Lung (tissue), 13 donors: Measurements from ENCODE around the gene KDM3B. TPM values are rescaled to one million over a fixed set of nuclear protein-coding genes. Genes with fewer than 3 reads are reported as not detected.
"Not testable (repeated sequence)": the region's sequence is repeated elsewhere in the genome, so short reads cannot be mapped to it uniquely, and the experiment has no call there.

Experiments
- ATAC-seq: fragments of 200-7000 bp; cut with Tn5 transposase; one replicate; pipeline ENCODE4 v1.9.1; 2020; ENCODE audit warnings: moderate number of reproducible peaks; ENCODE audit not compliant: insufficient read depth, low FRiP score
- DNase-seq, 3 donors: peaks; one replicate each; pipeline ENCODE4 v3.0.0-alpha.2; 2013 to 2017
- H3K27ac ChIP-seq, 2 donors: one replicate each; pipeline ENCODE4 v1.5.1; 2013; ENCODE audit warnings: mild to moderate bottlenecking in 2 of 2, moderate library complexity in 2 of 2, control low read depth in 1 of 2, inconsistent platforms in 1 of 2, low read depth in 1 of 2, low read length in 1 of 2
- H3K27me3 ChIP-seq, 3 donors: one replicate each; pipeline ENCODE4 v1.5.1; 2013; ENCODE audit warnings: low read length in 2 of 3; ENCODE audit not compliant: control insufficient read depth in 3 of 3, insufficient read depth in 3 of 3
- H3K36me3 ChIP-seq, 4 donors: one replicate each; pipeline ENCODE4 v1.5.1; 2013; ENCODE audit warnings: low read length in 4 of 4, mild to moderate bottlenecking in 1 of 4, moderate library complexity in 1 of 4; ENCODE audit not compliant: control insufficient read depth in 4 of 4, insufficient read depth in 4 of 4
- H3K4me1 ChIP-seq, 5 donors: one replicate each; pipeline ENCODE4 v1.5.1; 2013; ENCODE audit warnings: low read length in 5 of 5, mild to moderate bottlenecking in 2 of 5, moderate library complexity in 1 of 5; ENCODE audit not compliant: control insufficient read depth in 5 of 5, insufficient read depth in 5 of 5
- H3K4me3 ChIP-seq: one replicate; pipeline ENCODE4 v1.5.1; 2013; ENCODE audit warnings: mild to moderate bottlenecking, control low read depth, moderate library complexity
- H3K9ac ChIP-seq, 2 donors: one replicate each; pipeline ENCODE4 v1.5.1; 2013; ENCODE audit warnings: low read length in 2 of 2, control low read depth in 1 of 2; ENCODE audit not compliant: insufficient read depth in 1 of 2
- H3K9me3 ChIP-seq, 4 donors: one replicate each; pipeline ENCODE4 v1.5.1; 2013; ENCODE audit warnings: low read length in 3 of 4, mild to moderate bottlenecking in 1 of 4, moderate library complexity in 1 of 4; ENCODE audit not compliant: control insufficient read depth in 4 of 4, insufficient read depth in 3 of 4
- CTCF ChIP-seq: IDR thresholded peaks from 2 replicates; pipeline ENCODE4 v1.5.1; 2012; ENCODE audit warnings: mild to moderate bottlenecking; ENCODE audit errors: control extremely low read depth, extremely low read depth
- WGBS, 2 donors: extraction: QIAGEN DNeasy Blood & Tissue Kit; methylation state at CpG; one replicate each; pipeline ENCODE4 v1.1.7; 2013; 5-methylcytosine and 5-hydroxymethylcytosine counted together
- polyA plus RNA-seq, 2 donors: library from polyadenylated mRNA; stranded (reverse); fragments of 200-250 nt; gene quantifications; one replicate each; pipeline ENCODE4 v1.2.1, GENCODE V29; 2013
- small RNA-seq: library from RNA; depleted of rRNA; stranded (forward); fragments of <200 nt; gene quantifications from one replicate; pipeline ENCODE3, GENCODE V24; 2014; ENCODE audit warnings: low replicate concordance
- total RNA-seq, 2 donors: library from RNA; depleted of rRNA in 1 of 2; stranded (reverse); fragments of >200 nt in 1 of 2; gene quantifications; one replicate each; pipeline ENCODE4 v1.2.1, GENCODE V29; 2014 to 2021
- donor health status: control.
- donor health status: control.
- donor health status: Bipolar disorder and iron deficiency.
- donor health status: healthy.
- donor health status: DM: yes; HTN: yes; CAD: no.

The KDM3B gene
- total and polyA plus RNA-seq, 4 donors = 17.7 to 92.7 (median 37.5) TPM

- ATAC-seq (no peak), DNase-seq (peak; percentile 34 to 56 (median 45))
- no peak overlapping the region for H3K9ac ChIP-seq
- no peak overlapping the region for H3K4me3 ChIP-seq
- H3K9me3 ChIP-seq = no peaks in the 10 kb centered on the region
- peaks cover 0 to 3% (median 0%) of the 10 kb centered on the region in 3 donors for H3K27me3 ChIP-seq
- H3K4me1 ChIP-seq = peaks cover 0 to 4% (median 0%) of the 10 kb centered on the region in 5 donors
- 46 to 57% methylated on average over 6 of the region's 6 CpGs for WGBS, 2 donors
- TF ChIP-seq CTCF = no peak
- H3K27ac ChIP-seq = no peak overlapping the region
- H3K36me3 ChIP-seq = peaks cover 0 to 8% (median under 1%) of the 10 kb centered on the region in 4 donors
These were observed 119.9 kb downstream of the KDM3B start for GRCh38 chr5:138472353-138472752.

GRCh38 chr5:138473151-138473550 lies 120.7 kb downstream of the KDM3B start:
- not testable (repeated sequence) for H3K4me1 ChIP-seq, H3K27ac ChIP-seq, H3K9me3 ChIP-seq, DNase-seq, H3K36me3 ChIP-seq, H3K27me3 ChIP-seq, ATAC-seq, H3K4me3 ChIP-seq, H3K9ac ChIP-seq
- 94 to 96% methylated on average over 5 of the region's 5 CpGs for WGBS, 2 donors

GRCh38 chr5:138476918-138477317 lies 124.4 kb downstream of the KDM3B start:
- Histone ChIP-seq H3K9me3 (no peaks in the 10 kb centered on the region), H3K4me3 (no peak overlapping the region), H3K36me3 (no peaks in the 10 kb centered on the region), H3K9ac (no peak overlapping the region), H3K4me1 (no peaks in the 10 kb centered on the region), H3K27ac (no peak overlapping the region), H3K27me3 (no peaks in the 10 kb centered on the region)
- no peak for TF ChIP-seq CTCF
- 89 to 90% methylated on average over 7 of the region's 7 CpGs for WGBS, 2 donors
- ATAC-seq = no peak
- no peak for DNase-seq

GRCh38 chr5:138482638-138483037 lies 130.2 kb downstream of the KDM3B start:
- DNase-seq = no peak
- H3K27ac ChIP-seq = no peak overlapping the region
- H3K27me3 ChIP-seq = no peaks in the 10 kb centered on the region
- no peaks in the 10 kb centered on the region for H3K9me3 ChIP-seq
- H3K9ac ChIP-seq = no peak overlapping the region
- no peaks in the 10 kb centered on the region for H3K36me3 ChIP-seq
- no peak overlapping the region for H3K4me3 ChIP-seq
- ATAC-seq = no peak
- TF ChIP-seq CTCF = no peak
- H3K4me1 ChIP-seq = no peaks in the 10 kb centered on the region
- WGBS, 2 donors = 58% methylated on average over 4 of the region's 4 CpGs

Small RNAs within 50 kb of the gene (small RNA-seq; reads per million reads assigned to genes)
- gene AC113403.1 = not detected

Other genes with a start within 250 kb of the KDM3B start
- 10 to 100 TPM; 13.5 to 15.8 TPM for gene NME5, start 213.3 kb upstream of the KDM3B start, total RNA-seq
- gene NME5, start 213.3 kb upstream of the KDM3B start, polyA plus RNA-seq = 10 to 100 TPM in 1 of 2 donors, 1 to 10 TPM in 1; 9.6 to 12.2 TPM
- 10 to 100 TPM; 38.4 to 80.1 TPM for gene BRD8, start 174.1 kb upstream of the KDM3B start, total RNA-seq
- 10 to 100 TPM; 23.3 to 28.6 TPM for gene BRD8, start 174.1 kb upstream of the KDM3B start, polyA plus RNA-seq
- 1 to 10 TPM; 1.1 to 8.0 TPM for gene KIF20A, start 173.6 kb upstream of the KDM3B start, total RNA-seq
- gene KIF20A, start 173.6 kb upstream of the KDM3B start, polyA plus RNA-seq = 1 to 10 TPM; 1.4 to 2.0 TPM
- 10 to 100 TPM; 19.8 to 41.8 TPM for gene CDC23, start 139.4 kb upstream of the KDM3B start, total RNA-seq
- gene CDC23, start 139.4 kb upstream of the KDM3B start, polyA plus RNA-seq = 10 to 100 TPM in 1 of 2 donors, 1 to 10 TPM in 1; 9.9 to 14.3 TPM
- under 1 TPM in 1 of 2 donors, not detected in 1; 0.57 TPM for gene GFRA3, start 78.1 kb upstream of the KDM3B start, total RNA-seq
- gene GFRA3, start 78.1 kb upstream of the KDM3B start, polyA plus RNA-seq = under 1 TPM; 0.11 to 0.18 TPM
- gene CDC25C, start 20.9 kb upstream of the KDM3B start, total RNA-seq = 1 to 10 TPM in 1 of 2 donors, under 1 TPM in 1; 0.25 to 3.0 TPM
- gene CDC25C, start 20.9 kb upstream of the KDM3B start, polyA plus RNA-seq = under 1 TPM; 0.26 to 0.55 TPM
- gene FAM53C, start 14.4 kb upstream of the KDM3B start, total RNA-seq = 10 to 100 TPM; 22.2 to 28.0 TPM
- 10 to 100 TPM in 1 of 2 donors, 1 to 10 TPM in 1; 8.2 to 19.9 TPM for gene FAM53C, start 14.4 kb upstream of the KDM3B start, polyA plus RNA-seq
- gene REEP2, start 86.4 kb downstream of the KDM3B start, total RNA-seq = 1 to 10 TPM in 1 of 2 donors, under 1 TPM in 1; 0.98 to 1.1 TPM
- under 1 TPM; 0.29 to 0.85 TPM for gene REEP2, start 86.4 kb downstream of the KDM3B start, polyA plus RNA-seq
- gene EGR1, start 112.8 kb downstream of the KDM3B start, total RNA-seq = 10 to 100 TPM; 15.8 to 26.3 TPM
- gene EGR1, start 112.8 kb downstream of the KDM3B start, polyA plus RNA-seq = 100 to 1,000 TPM in 1 of 2 donors, 10 to 100 TPM in 1; 35.1 to 126 TPM
- 10 to 100 TPM; 58.5 to 99.2 TPM for gene ETF1, start 190.6 kb downstream of the KDM3B start, total RNA-seq
- gene ETF1, start 190.6 kb downstream of the KDM3B start, polyA plus RNA-seq = 10 to 100 TPM; 36.9 to 67.2 TPM
- gene HSPA9, start 222.7 kb downstream of the KDM3B start, total RNA-seq = 100 to 1,000 TPM; 150 to 194 TPM
- 100 to 1,000 TPM in 1 of 2 donors, 10 to 100 TPM in 1; 77.8 to 143 TPM for gene HSPA9, start 222.7 kb downstream of the KDM3B start, polyA plus RNA-seq